Kasumi-1 (cell line): ENCODE results near the gene CCAR1.
"Not testable (repeated sequence)": the region's sequence is repeated elsewhere in the genome, so short reads cannot be mapped to it uniquely, and the experiment has no call there.

Experiments
- DNase-seq, 2 experiments: peaks; one replicate each; lab custom pipeline; 2025; lab: John Stamatoyannopoulos, UW

Gene CCAR1

GRCh38 chr10:68828833-68829232, 107.8 kb downstream of the CCAR1 start:
- DNase-seq, result no peak

- DNase-seq, result no peak
Measured at GRCh38 chr10:68829521-68829920, 108.5 kb downstream of the CCAR1 start.

DNA sequence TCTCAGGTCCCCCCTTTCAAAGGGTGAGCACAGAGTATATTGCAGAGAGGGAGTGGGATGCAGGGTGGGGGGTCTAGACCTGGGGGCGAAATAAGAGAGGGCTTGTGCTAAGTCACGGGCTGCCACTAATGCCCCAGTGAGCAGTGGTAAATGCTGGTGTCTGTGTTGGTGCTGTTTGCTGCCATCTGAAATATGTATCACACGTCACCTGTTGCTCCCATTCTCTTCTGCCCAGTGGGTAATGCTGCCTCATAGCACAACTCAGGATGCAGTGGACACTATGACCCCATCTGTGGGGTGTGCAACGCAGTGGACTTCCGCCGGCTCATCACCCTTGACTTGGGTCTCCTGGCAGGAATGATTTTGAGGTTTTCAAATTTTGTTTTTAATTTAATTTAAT, 108.9 kb downstream of the CCAR1 start:
- DNase-seq, result no peak

GRCh38 chr10:68831961-68832455, 111.0 kb downstream of the CCAR1 start:
- no peak for DNase-seq

- no peak for DNase-seq
Measured at GRCh38 chr10:68832601-68833000, 111.6 kb downstream of the CCAR1 start.

GRCh38 chr10:68837626-68838322, 116.7 kb downstream of the CCAR1 start:
- DNase-seq, result no peak

- not testable (repeated sequence) for DNase-seq
Measured at GRCh38 chr10:68840650-68841049, 119.6 kb downstream of the CCAR1 start.
